ENCODE data around the gene AICDA. TPM values are rescaled to one million over a fixed set of nuclear protein-coding genes. Genes with fewer than 3 reads are reported as not detected.
"Not testable (repeated sequence)": the region's sequence is repeated elsewhere in the genome, so short reads cannot be mapped to it uniquely, and the experiment has no call there.

Gene AICDA
- total RNA-seq, result not detected in 2 replicates

DNA sequence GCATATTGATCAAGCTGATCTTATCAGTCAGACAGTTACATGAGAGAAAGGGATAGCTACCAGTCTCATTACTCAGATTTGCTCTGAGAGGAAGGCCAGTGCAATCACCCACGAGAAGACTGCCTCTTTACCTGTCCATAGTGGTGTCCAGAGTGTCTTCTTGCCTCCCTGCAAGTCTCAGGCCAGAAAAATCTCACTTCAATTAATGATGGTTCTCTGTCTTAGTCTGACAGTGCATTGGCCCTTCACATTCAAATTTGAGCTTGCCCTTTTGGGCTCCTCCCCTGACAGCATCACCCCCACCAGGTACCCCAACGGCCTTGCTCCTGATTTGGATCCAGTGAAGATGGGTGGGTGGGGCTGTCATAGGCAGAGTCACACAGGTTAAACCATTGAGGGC lies at the start of gene AICDA:
Gene AICDA, minus strand, starts transcription at position 231 of the 400 bp plus-strand sequence. Its CDS starts 92 bp downstream, at position 139.
- no peak for DNase-seq (ENCODE audit: extremely low read depth, low read depth, low spot score)

DNA sequence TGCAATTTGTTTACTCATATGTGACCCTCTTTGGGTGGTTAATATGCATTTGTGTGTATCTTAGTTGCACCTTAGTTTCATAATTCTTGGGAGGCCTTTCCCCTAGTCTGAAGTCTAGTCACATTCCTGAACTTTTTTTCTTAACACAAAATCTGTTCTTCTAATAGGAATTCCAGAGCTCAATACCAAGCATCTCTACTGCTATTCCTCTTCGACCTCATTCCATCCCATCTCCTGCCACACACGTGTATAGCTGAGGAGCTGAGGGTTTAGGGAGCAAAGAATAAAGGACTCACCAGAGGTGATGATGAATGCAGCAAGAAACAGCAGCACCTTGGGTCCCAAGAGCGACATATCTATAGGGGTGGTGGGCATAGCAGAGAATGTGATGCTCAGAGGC lies 49.1 kb upstream of the AICDA start:
- no peak for DNase-seq (ENCODE audit: extremely low read depth, low read depth, low spot score)

DNA sequence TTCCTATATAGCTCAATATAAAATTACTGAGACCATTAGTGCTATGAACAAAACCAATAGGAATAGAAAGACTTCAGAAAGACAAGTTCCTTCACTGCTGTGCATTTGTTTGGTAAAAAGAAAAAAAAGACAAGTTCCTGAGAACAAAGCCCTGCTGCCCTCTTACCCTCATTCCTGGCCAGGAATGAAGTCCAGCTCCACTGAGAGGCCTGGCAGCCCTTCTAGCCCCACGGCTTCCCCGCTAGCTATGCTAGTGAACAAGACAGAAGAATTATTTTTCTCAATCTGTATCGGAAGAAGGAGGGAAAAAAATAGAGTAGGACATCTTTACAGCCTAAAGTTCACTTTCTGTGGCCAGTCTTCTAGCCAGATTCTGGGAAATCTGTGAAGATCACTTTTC lies 48.4 kb upstream of the AICDA start:
- no peak for DNase-seq (ENCODE audit: extremely low read depth, low read depth, low spot score)

DNA sequence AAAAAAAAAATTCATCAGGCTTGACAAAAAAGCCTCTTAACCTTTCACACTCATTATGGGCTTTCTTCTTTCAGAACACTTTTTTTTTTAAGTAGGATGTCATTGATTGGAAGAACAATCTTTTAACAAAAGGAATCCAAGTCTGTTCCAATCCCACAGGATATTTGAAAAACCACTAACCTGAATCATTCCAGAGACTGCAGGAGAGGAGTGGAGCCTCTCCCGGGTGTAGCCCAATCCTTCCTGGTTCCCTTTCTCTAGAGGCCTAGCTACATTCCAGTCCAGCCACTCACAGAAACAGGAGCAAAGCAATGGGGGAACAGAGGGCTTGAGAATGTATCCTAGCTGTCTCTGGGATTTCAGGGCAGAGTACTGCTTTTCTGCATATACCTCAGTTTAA lies 45.7 kb upstream of the AICDA start:
- DNase-seq (ENCODE audit: extremely low read depth, low read depth, low spot score), result no peak

DNA sequence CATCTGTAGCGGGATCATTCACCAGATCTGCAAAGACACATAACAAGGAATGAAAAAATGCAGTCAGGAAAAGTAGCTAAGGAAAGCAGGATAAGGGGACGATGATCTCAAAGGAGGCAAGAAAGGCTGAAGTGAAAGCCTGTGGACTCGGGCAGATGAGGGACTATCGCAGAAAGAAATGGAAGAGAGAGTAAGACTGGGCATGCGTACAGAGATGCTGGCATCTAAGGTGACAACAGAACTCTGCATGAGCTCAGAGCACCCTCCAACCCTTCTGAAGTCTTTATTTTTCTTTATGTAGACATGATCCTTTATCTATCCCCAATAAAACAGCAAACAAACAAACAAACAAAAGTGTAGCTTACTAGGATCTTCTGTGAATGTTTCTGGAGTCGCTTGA lies 42.8 kb upstream of the AICDA start:
- no peak for DNase-seq (ENCODE audit: extremely low read depth, low read depth, low spot score)

DNA sequence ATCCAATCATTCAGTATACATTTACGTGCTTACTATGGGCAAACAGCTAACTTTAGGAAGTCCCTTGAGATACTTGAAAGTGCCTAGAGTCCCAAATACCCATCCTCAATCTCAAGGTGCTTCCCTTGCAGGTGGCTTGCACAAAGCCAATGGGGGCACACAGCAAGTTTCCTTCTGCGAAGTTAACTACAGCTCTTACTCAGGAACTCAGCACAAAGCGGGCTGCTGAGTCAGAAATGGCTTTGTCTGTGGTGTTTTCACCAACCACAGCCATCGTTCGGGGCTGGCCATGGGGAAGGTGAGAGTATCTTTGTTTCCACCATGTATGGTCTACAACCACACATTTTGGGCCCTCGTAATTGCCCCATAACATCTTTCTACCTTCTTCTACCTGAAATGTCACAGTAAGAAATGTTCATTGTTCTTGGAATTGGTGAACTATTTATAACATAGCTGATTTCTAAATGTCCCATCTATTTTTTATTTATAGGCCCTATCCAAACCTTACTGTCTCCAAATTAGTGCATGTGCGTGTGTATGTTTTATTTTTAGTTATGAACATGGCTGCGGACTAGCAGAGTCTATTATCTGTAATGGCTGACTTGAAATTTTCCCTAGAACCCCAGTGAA lies 36.0 kb upstream of the AICDA start:
- no peak for DNase-seq (ENCODE audit: extremely low read depth, low read depth, low spot score)

DNA sequence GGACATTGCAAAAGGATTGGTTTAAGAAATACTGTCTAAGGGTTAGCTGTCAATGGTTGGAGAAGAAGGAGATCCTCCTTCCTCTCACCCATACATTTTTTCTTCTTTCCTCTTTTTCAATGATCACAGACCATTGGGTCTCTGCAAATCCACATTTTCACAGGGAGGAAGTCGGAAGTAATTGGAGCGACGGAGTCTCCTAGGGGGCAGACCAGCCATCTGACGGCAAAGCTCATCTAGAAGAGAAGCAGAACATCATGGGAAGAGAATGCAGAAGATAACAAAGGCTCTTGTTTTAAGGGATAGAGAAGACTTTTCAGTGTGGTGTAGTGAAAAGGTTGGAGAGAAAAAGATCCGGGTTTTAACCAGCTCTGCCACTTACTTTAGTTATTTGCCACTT lies 35.3 kb upstream of the AICDA start:
- DNase-seq (ENCODE audit: extremely low read depth, low read depth, low spot score), result no peak

DNA sequence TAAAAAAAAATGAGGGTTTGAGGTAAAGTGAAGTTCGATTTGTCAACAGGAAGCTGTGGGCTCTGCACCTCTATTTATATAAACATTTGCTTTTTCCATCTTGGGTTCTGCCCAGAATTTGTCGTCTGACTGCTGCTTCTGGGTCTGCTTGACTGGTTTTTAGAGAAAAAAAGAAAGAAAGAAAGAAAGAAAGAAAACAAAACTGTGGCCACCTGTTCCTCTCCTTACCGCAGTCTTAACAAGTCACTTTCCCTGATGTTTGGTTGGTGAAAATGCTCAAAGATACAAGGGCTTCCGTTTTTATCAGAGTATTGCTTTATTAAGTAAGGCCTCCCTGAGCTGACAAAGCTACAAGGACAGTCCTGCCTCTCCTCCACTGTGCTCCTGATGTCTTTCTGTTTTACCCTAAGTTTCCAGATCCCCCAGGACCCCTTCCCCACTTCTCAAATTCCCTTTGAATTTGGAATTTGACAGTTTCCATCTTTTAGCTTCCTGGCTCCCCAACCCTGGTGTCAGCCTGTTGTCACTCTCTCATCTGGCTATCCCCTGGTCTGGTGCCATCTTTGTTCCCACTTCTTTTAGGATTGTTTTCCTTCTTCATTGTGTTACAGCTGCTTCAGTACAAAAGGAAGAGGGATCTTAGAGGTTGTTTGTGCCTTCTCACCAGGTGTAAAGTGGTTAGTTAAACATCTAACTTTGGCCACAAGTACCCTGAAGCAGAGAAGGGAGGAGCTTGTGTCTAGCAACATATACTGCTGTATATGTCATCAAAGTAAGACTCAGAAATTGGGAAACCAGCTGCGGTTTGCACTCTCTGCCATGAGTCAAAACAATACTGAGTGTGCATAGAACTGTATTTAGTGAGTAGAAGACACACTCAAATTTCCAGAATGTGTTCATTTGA lies 31.9 kb upstream of the AICDA start:
- DNase-seq (ENCODE audit: extremely low read depth, low read depth, low spot score), result no peak

DNA sequence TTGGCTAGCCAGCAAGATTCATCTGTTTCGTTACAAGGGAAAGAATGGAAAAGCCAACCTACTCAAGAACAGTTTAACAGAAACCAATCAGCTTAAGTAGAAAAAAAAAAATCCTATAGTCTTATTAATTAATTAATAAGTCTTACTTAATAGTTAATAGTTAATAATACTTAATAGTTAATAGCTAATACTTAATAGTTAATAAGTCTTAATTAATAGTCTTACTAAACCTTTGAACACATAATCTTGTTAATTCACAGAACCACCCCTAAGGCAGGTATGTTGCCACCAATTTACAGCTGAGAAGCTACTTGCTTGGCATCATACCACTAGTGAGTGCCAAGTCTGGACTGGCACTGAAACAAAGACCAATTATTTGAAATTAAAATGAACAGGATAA lies 30.1 kb upstream of the AICDA start:
- no peak for DNase-seq (ENCODE audit: extremely low read depth, low read depth, low spot score)

DNA sequence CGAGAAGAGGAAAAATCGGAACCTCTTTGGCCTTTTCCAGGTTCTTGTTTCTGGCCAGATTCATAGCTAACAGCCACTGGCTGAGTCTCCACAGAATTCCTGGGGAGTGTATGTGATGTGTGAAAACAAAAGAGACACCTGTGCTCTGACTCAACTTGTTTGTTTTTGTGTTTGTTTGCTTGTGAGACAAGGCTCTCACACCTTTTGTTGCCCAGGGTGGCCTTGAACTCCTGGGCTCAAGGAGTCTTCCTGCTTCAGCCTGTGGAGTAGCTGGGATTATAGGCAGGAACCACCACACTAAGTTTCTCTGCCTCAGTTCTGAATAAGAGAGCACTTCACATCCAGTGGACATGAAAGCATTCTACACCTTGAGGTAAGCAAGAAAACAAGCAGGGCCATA lies 27.3 kb upstream of the AICDA start:
- no peak for DNase-seq (ENCODE audit: extremely low read depth, low read depth, low spot score)

DNA sequence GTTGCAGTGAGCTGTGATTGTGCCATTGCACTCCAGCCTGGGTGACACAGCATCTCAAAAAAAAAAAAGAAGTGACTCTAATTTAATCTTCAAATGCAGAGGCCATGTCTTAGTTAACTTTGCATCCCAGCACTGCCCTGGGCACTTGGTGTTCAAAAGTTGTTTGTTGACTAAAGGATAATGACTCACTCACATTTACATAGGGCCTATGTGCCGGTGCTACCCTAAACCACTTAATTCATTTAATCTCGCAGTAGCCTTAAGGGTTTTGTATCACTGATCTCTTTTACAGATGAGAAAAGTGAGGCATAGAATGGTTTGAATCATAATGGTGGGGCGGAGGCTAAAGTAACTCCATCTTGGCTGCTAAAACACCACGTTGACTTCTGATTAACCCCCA lies 26.3 kb upstream of the AICDA start:
- no peak for DNase-seq (ENCODE audit: extremely low read depth, low read depth, low spot score)

DNA sequence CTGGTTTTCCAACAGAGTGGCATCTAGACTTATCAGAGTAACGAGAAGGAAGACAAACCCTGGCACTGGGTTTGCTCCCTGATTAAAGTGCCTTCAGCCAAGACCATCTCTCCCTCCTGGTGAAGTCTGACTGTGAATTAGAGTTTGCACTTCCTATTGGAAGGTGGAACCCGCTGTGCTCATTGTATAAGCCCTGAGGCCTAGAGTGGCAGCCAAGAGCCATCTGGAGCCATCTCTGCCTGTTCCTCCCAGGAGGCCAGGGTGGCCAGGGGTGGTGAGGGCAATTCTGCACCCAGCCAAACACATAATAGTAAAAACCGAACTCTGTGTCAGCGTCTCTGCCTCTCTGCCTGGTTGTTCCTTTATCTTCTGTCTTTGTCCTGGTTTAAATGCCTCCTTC lies 25.0 kb upstream of the AICDA start:
- no peak for DNase-seq (ENCODE audit: extremely low read depth, low read depth, low spot score)

DNA sequence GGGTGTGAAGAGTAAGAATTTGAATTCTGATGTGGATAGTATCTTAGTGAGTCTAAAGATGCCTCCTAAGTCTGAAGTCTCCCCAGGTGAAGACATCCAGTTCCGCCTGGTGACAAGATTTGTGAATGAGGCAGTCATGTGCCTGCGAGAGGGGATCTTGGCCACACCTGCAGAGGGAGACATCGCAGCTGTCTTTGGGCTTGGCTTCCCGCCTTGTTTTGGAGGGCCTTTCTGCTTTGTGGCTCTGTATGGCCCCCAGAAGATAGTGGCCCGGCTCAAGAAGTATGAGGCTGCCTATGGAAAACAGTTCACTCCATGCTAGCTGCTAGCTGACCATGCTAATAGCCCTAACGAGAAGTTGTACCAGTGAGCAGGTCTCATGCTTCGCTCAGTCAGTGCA lies 24.6 kb upstream of the AICDA start:
- DNase-seq (ENCODE audit: extremely low read depth, low read depth, low spot score), result no peak

DNA sequence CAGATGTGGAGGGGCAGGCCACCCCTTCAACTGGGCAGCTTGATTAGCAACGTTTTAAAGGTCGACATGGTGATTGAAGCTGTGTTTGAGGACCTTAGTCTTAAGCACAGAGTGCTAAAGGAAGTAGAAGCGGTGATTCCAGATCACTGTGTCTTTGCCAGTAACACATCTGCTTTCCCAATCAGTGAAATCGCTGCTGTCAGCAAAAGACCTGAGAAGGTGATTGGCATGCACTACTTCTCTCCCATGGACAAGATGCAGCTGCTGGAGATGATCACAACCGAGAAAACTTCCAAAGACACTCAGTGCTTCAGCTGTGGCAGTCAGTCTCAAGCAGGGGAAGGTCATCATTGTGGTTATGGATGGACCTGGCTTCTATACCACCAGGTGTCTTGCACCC lies 23.9 kb upstream of the AICDA start:
- no peak for DNase-seq (ENCODE audit: extremely low read depth, low read depth, low spot score)

DNA sequence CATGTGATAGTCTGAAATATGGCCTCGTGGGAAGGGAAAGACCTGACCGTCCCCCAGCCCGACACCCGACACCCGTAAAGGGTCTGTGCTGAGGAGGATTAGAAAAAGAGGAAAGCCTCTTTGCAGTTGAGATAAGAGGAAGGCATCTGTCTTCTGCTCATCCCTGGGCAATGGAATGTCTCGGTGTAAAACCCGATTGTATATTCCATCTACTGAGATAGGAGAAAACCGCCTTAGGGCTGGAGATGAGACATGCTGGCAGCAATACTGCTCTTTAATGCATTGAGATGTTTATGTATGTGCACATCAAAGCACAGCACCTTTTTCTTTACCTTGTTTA lies 23.3 kb upstream of the AICDA start:
- not testable (repeated sequence) for DNase-seq (ENCODE audit: extremely low read depth, low read depth, low spot score)

DNA sequence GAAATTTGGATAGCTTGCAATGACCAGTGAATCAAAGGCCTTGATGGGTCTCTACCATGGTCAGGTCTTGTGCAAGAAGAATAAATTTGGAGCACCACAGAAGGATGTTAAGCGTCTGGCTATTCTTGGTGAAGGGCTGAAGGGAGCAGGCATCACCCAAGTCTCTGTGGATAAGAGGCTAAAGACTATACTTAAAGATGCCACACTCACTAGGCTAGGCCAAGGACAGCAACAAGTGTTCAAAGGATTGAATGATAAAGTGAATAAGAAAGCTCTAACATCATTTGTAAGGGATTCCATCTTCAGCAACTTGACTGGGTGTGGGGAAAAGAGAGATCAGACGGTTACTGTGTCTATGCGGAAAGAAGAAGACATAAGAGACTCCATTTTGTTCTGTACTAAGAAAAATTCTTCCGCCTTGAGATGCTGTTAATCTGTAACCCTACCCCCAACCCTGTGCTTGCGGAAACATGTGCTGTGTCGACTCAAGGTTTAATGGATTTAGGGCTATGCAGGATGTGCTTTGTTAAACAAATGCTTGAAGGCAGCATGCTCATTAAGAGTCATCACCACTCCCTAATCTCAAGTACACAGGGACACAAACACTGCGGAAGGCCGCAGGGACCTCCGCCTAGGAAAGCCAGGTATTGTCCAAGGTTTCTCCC lies 22.8 kb upstream of the AICDA start:
- not testable (repeated sequence) for DNase-seq (ENCODE audit: extremely low read depth, low read depth, low spot score)

DNA sequence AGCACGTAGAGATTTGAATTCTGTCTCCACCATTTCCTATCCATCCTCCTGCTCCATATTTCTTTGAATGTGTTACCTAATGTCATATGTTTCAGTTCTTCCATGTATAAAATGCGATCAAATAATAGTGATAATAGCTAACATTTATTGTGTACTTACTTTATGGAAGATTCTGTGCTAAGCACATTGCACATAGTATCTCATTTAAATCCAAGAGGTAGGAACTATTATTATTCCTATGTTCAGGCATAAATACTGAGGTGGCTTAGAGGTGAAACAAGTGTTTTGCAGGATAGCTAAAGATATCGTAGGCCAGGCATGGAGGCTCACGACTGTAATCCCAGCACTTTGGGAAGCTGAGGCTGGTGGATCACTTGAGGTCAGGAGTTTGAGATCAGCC lies 17.5 kb upstream of the AICDA start:
- no peak for DNase-seq (ENCODE audit: extremely low read depth, low read depth, low spot score)

DNA sequence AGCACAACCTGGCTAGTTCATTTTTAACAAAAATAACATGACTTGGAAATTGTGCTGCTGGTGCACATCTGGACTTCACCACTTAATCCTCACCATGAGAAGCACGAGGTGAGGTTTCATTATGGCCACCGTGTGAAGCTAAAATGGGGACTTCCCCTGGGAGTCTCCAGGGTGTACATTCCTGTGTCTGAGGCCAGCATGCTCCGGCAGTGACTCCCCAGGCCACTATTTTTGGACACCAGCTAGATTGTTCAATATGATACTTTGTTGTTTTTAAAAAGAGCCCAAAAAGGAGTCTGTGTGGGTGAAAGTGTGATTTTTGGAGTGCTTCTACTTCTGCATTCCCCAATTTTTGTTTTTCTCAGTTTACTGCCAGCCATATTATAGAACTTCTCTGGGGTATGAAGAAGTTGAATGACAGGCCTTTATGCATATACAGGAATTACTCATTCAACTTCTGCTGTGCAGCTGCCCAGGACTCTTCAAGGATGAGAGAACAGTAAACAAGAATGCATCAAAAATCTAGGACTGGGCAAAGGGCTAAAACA lies 16.9 kb upstream of the AICDA start:
- DNase-seq (ENCODE audit: extremely low read depth, low read depth, low spot score), result no peak

DNA sequence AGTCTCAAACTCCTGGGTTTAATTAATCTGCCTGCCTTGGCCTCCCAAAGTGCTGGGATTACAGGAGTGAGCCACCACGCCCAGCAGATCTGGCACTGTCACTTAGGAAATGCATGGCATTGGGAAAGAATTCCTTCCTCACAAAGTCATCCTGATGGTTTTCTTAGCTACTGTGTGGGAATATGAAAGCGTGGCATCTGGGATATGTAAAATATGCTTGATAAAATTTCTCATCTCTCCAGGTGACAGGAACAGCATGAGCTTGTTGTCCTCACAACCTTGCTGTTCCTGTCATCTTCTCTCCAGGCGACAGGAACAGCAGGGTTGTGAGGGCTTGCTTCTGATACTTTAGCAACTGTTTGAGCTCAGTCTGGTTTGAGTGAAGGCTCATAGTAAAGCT lies 16.1 kb upstream of the AICDA start:
- no peak for DNase-seq (ENCODE audit: extremely low read depth, low read depth, low spot score)

DNA sequence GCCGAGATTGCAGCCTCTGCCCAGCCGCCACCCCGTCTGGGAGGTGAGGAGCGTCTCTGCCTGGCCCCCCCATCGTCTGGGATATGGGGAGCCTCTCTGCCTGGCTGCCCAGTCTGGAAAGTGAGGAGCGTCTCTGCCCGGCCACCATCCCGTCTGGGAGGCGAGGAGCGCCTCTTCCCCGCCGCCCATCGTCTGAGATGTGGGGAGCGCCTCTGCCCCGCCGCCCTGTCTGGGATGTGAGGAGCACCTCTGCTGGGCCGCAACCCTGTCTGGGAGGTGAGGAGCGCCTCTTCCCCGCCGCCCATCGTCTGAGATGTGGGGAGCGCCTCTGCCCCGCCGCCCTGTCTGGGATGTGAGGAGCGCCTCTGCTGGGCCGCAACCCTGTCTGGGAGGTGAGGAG lies 12.1 kb upstream of the AICDA start:
- DNase-seq (ENCODE audit: extremely low read depth, low read depth, low spot score), result not testable (repeated sequence)

DNA sequence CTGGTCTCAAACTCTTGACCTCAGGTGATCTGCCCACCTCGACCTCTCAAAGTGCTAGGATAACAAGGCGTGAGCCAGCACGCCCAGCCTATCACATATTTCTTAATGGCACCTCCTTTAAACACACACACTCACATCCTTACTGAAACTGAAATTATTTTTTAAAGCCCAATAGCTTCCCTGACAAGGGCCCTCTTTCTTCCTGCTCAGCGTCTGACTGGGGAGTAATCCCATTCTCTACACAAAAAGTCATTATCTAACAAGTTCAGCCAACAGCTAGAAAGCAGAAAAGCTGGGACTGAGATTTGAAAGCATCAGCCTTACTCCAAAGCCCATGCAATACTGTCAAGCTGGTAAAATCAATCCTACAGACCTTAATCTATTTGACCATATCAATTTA lies 10.0 kb upstream of the AICDA start:
- DNase-seq (ENCODE audit: extremely low read depth, low read depth, low spot score), result no peak

DNA sequence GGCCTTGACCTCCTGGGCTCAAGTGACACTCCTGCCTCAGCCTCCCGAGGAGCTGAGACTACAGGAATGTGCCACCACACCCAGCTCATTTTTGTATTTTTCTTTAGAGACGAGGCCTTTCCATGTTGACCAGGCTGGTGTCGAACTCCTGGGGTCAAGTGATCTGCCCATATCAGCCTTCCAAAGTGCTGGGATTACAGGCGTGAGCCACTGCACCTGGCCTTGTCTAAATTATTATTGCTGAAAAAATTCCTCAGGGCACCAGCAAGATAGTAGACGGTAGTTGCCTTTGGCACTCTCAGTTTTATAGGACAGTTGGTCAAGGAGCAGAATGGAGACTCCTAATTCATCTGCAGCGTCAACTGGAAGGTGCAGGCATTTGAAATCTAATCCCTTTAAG lies 2.5 kb upstream of the AICDA start:
- no peak for DNase-seq (ENCODE audit: extremely low read depth, low read depth, low spot score)

Measured in glomerular endothelial cell (primary cell).